ENCODE results near the gene ARHGAP4. TPM values are rescaled to one million over a fixed set of nuclear protein-coding genes. Genes with fewer than 3 reads are reported as not detected.

The ARHGAP4 gene
- total RNA-seq: 31.9 and 33.3 TPM in 2 replicates
- polyA plus RNA-seq: 20.9 and 24.5 TPM in 2 replicates
- polyA plus RNA-seq (2011; cell fraction: cytosol; rRNA removed): 8.0 and 11.2 TPM in 2 replicates
- polyA plus RNA-seq (2011; cell fraction: nucleus; rRNA removed): 100 and 121 TPM in 2 replicates
- 8.5 and 13.1 TPM in 2 replicates for polyA plus RNA-seq (2012)
- 9.0 and 20.8 TPM in 2 replicates for polyA minus RNA-seq
- polyA minus RNA-seq (2011; cell fraction: cytosol; rRNA and poly(A)+ RNA removed): not detected
- polyA minus RNA-seq (2011; cell fraction: nucleus; rRNA and poly(A)+ RNA removed): 24.9 and 33.5 TPM in 2 replicates
- Bru-seq, nascent RNA: percentile 43 among the genes with signal in this experiment
- BruChase-seq, experiment 1, labeled RNA remaining after a 6-hour chase: percentile 48 among the genes with signal in this experiment
- BruChase-seq, experiment 2, labeled RNA remaining after a 2-hour chase: percentile 39 among the genes with signal in this experiment
- long read RNA-seq, transcript ARHGAP4-201 (22 exons, 3,235 nt): major isoform, 12 of 46 reads
- long read RNA-seq, partial matches to known transcripts: 27 of 46 reads
- long read RNA-seq, other reads (novel, unspliced or antisense): 7 of 46 reads

DNA sequence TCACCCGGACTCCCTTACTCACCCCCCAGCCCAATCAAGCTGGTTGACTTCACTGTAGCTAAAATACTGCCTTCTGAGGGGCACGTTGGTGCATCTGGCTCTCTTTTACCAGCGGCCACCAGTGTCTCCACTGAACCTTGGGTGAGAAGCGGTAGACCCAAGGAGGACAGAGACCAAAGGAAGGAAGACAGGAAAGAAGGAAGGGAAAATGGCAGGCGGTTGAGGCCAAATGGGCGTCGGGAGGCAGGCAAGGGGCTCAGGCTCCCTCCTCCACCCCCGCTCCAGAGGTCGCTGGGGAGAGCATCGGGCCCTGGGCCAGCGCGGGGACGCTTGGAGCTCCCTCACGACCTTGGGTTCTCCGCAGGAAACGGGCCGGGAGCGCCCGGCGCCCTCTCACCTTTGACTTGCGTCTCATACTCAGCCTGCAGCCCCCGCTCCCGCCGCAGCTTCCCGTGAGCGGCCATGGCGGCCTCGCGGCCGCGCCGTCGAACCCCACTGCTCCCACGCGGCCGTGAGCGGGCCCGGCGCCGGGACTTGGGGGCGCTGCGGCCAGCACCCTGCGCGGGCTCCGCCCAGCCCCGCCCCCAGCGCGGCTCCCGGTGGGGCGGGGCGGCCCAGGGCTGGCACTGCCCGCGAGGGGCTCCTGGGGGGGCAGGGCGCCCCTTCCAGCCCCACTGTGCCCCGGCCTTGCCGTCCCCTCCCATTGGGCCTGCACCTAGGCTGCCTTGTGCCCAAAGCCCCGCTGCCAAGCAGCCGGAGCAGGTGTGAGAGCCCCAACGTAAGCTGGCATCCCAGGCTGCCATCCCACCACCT lies at the start of gene ARHGAP4:
Gene ARHGAP4, minus strand, starts transcription at position 526 of the 813 bp plus-strand sequence. Its CDS starts 62 bp downstream, at position 464.
- H3K9me1 ChIP-seq (replicated peaks; ENCODE audit: control insufficient read depth, extremely low read depth, insufficient read depth, low read length): no peaks in the 10 kb centered on the region

More for the DNA sequence above, at the start of gene ARHGAP4:
- H3K4me1 ChIP-seq (ENCODE audit: control insufficient read depth, extremely low read depth, insufficient read depth, low read length): peaks cover 51% of the 10 kb centered on the region
- peak within 1 kb of the TSS; percentile 77 for H3K4me2 ChIP-seq (ENCODE audit: insufficient read depth, low read length)
- H4K20me1 ChIP-seq (replicated peaks; ENCODE audit: control insufficient read depth, extremely low read depth, insufficient read depth, low read length): no peaks in the 10 kb centered on the region
- no peaks in the 10 kb centered on the region for H3K9me3 ChIP-seq (replicated peaks; ENCODE audit: control insufficient read depth, insufficient read depth, low read length)
- H3K9ac ChIP-seq (replicated peaks; ENCODE audit: extremely low read depth, insufficient read depth, low read length): peak within 1 kb of the TSS; percentile 96
- BruUV-seq (replicated peaks): TSS peak; percentile 93
- H2AFZ ChIP-seq (ENCODE audit: low read depth, low read length): no peak within 1 kb of the TSS
- CTCF ChIA-PET: interaction anchor here (4.2 to 9.0 kb wide), 2 partner anchors 8 to 22 kb away, joined by 29 to 253 read pairs; partner anchors contain the start of genes NAA10 and RENBP
- peaks cover 2% of the 10 kb centered on the region for H3K79me2 ChIP-seq (ENCODE audit: control insufficient read depth, insufficient read depth, low read length)
- DNase-seq (ENCODE audit: low read depth, low spot score): no peak
- H3K27ac ChIP-seq (ENCODE audit: insufficient read depth, low read depth, low read length): peak within 1 kb of the TSS; percentile 100
- H3K27me3 ChIP-seq (ENCODE audit: control insufficient read depth in 2 of 2, insufficient read depth in 2 of 2, low read length in 2 of 2): no peaks in the 10 kb centered on the region
- TF ChIP-seq POLR2A (IDR thresholded peaks at IDR 0.05; ENCODE audit: low read depth, low read length) (peak; percentile 28), CTCF (IDR thresholded peaks at IDR 0.05; ENCODE audit: extremely low read depth in 1 of 2, insufficient read depth in 1 of 2, low read depth in 1 of 2, low read length in 2 of 2) (no peak), JUN (IDR thresholded peaks at IDR 0.05; ENCODE audit: borderline replicate concordance, insufficient read depth, insufficient read length, low read depth) (no peak), EZH2 (IDR thresholded peaks at IDR 0.05; ENCODE audit: borderline replicate concordance, low read depth, low read length, severe bottlenecking) (no peak), MAX (IDR thresholded peaks at IDR 0.05; ENCODE audit: insufficient read depth, insufficient read length) (no peak)
- dilution Hi-C loops (cut with MboI; ENCODE audit: extremely low pct_ligation_motif_present, low sequenced_read_pairs): no loop called here
- intact Hi-C loops (cut with micrococcal nuclease): no loop called here
- POLR2A ChIA-PET: interaction anchor here (1.3 to 1.6 kb wide), 2 partner anchors 21 to 160 kb away, joined by 3 to 4 read pairs; no protein-coding TSS in a partner anchor
- FAIRE-seq: peak; percentile 62
- peak within 1 kb of the TSS in 1 of 3 experiments; percentile 5 for H3K4me3 ChIP-seq (replicated peaks in 1 of 3; ENCODE audit: insufficient read depth in 1 of 3, low read depth in 1 of 3, low read length in 3 of 3)
- peaks cover 0 to 2% of the 10 kb centered on the region in 2 experiments for H3K36me3 ChIP-seq (ENCODE audit: control insufficient read depth in 2 of 2, extremely low read depth in 1 of 2, insufficient read depth in 2 of 2, low read length in 2 of 2)

All from endothelial cell of umbilical vein (primary cell).